Prostate gland (tissue), 2 donors: Measurements from ENCODE around the gene PVR. TPM values are rescaled to one million over a fixed set of nuclear protein-coding genes. Genes with fewer than 3 reads are reported as not detected.

ENCODE experiments used
- DNase-seq: peaks from one replicate; pipeline ENCODE4 v3.0.0-alpha.2; 2019; ENCODE audit warnings: low spot score
- H3K27ac ChIP-seq, 2 donors: fragments of 200-600 bp; sonication (generic); 2 replicates each; pipeline ENCODE4 v1.5.1; 2017 to 2019
- H3K27me3 ChIP-seq: fragments of 200-600 bp; sonication (generic); replicated peaks from 2 replicates; pipeline ENCODE4 v1.5.1; 2019; ENCODE audit not compliant: insufficient read depth
- H3K36me3 ChIP-seq, 2 donors: fragments of 200-600 bp; sonication (generic); 1 replicate in 1 of 2; 2 replicates in 1 of 2; pipeline versions ENCODE4 v1.5.1 to v1.8.1; 2017 to 2019
- H3K4me1 ChIP-seq: fragments of 200-600 bp; sonication (generic); replicated peaks from 2 replicates; pipeline ENCODE4 v1.5.1; 2019
- H3K4me3 ChIP-seq, 2 donors: fragments of 200-600 bp; sonication (generic); 2 replicates each; pipeline ENCODE4 v1.5.1; 2017 to 2019
- H3K9me3 ChIP-seq: fragments of 200-600 bp; sonication (generic); 2 replicates; pipeline ENCODE4 v1.5.1; 2017
- POLR2A ChIP-seq: fragments of 450-650 bp; IDR thresholded peaks from one replicate; pipeline ENCODE4 v1.6.1; 2016; ENCODE audit warnings: antibody characterized with exemption, mild to moderate bottlenecking
- POLR2AphosphoS5 ChIP-seq: sonication (generic); formaldehyde crosslinking; IDR thresholded peaks from one replicate; pipeline ENCODE4 v1.6.1; 2017; ENCODE audit warnings: antibody characterized with exemption
- WGBS: methylation state at CpG from one replicate; pipeline ENCODE4 v1.1.5; 2018; 5-methylcytosine and 5-hydroxymethylcytosine counted together
- intact Hi-C: fragments of 100-400 bp; cut with DNase I; formaldehyde crosslinking; loops from one replicate; pipeline ENCODE4 v1.14.2; 2022
- total RNA-seq, 2 donors: library from RNA; depleted of rRNA; stranded (reverse); fragments of >200 nt; gene quantifications; one replicate each; pipeline ENCODE4 v1.1.0, GENCODE V29; 2016
- TF ChIP-seq, protein P1 (sequence below), 4 experiments: fragments of 200-600 bp in 2 of 4; fragments of 450-650 bp in 2 of 4; sonication (generic) in 2 of 4; IDR thresholded peaks; 1 replicate in 3 of 4; 2 replicates in 1 of 4; pipeline ENCODE4 v1.5.1; 2016 to 2019; ENCODE audit warnings: antibody characterized with exemption in 4 of 4, mild to moderate bottlenecking in 2 of 4, moderate library complexity in 2 of 4

The PVR gene
- total RNA-seq, 2 donors from 2014 or later = 30.1 to 35.6 TPM

DNA sequence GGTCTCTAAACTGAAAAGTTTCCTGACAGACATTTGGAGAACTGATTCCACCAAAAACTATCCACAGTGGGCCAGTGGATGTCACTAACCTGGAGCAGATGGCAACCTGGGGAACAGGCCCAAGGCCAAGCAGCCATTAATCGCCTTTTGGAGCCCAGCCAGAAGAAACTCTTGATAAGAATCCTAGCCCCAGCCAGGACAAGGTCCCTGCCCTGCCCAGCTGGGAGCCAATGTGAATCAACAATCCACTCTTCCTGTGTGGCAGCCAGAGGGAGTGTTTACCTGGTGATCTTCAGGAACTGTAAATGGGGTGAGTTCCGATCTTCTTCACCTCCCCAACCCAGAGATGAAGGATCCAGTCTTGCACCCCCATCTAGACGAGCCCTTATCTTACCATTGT, 44.8 kb upstream of the PVR start:
- DNase-seq = no peak
- H3K27ac ChIP-seq = no peak overlapping the region

DNA sequence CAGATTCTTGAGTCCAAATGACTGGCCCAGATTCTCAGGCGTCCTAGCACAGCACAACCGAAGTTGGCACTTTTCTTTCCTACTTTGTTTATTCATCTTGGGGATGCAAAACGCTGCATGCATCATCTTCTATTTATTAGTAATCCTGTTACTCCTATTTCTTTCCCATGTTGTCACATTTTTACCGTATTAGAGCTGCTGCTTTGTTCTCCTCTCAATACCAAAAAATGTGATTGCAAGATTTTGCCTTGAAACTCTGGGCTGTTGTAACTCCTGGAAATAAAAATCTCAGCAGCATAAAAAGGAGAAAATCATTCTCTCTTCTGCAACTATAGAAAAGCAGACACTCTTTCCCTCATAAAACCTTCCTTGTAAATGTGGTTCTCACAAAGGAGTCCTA, 43.2 kb upstream of the PVR start:
- no peaks in the 10 kb centered on the region for H3K4me1 ChIP-seq
- TF ChIP-seq POLR2AphosphoS5 = no peak
- TF ChIP-seq, protein P1, sequence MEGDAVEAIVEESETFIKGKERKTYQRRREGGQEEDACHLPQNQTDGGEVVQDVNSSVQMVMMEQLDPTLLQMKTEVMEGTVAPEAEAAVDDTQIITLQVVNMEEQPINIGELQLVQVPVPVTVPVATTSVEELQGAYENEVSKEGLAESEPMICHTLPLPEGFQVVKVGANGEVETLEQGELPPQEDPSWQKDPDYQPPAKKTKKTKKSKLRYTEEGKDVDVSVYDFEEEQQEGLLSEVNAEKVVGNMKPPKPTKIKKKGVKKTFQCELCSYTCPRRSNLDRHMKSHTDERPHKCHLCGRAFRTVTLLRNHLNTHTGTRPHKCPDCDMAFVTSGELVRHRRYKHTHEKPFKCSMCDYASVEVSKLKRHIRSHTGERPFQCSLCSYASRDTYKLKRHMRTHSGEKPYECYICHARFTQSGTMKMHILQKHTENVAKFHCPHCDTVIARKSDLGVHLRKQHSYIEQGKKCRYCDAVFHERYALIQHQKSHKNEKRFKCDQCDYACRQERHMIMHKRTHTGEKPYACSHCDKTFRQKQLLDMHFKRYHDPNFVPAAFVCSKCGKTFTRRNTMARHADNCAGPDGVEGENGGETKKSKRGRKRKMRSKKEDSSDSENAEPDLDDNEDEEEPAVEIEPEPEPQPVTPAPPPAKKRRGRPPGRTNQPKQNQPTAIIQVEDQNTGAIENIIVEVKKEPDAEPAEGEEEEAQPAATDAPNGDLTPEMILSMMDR (IDR thresholded peaks at IDR 0.05) = no peak
- no peak for TF ChIP-seq POLR2A
- H3K27me3 ChIP-seq = no peaks in the 10 kb centered on the region
- WGBS = 46% methylated on average over 4 of the region's 4 CpGs
- intact Hi-C loops = no loop called here
- no peak for DNase-seq
- H3K27ac ChIP-seq = no peak overlapping the region
- no peaks in the 10 kb centered on the region for H3K36me3 ChIP-seq
- no peak overlapping the region for H3K4me3 ChIP-seq
- H3K9me3 ChIP-seq = no peaks in the 10 kb centered on the region

More for the DNA sequence above, 44.8 kb upstream of the PVR start:
- Histone ChIP-seq H3K4me3 (no peak overlapping the region), H3K27me3 (no peaks in the 10 kb centered on the region), H3K36me3 (no peaks in the 10 kb centered on the region), H3K4me1 (no peaks in the 10 kb centered on the region), H3K9me3 (no peaks in the 10 kb centered on the region)
- intact Hi-C loops = no loop called here
- WGBS = 82% methylated on average over 3 of the region's 3 CpGs
- no peak for TF ChIP-seq POLR2AphosphoS5
- TF ChIP-seq, protein P1 (IDR thresholded peaks at IDR 0.05) = no peak
- no peak for TF ChIP-seq POLR2A

DNA sequence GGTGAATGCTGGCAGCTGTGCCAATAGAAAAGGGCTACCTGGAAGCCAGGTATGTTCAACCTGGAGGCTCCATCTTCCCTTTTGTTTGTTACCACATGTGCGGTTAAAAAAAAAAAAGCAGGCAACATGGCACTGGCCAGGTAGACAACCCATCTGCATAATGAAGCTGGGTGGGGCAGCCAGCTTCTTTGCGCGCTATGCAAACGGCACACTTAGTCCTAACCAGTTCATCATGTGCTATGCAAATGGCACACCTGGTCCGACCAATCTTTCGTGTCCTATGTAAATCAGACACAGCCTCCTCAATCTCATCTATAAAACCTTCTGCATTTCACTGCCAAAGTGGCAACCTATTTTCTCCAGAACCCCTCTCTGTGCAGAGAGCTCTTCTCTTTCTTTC, 41.6 kb upstream of the PVR start:
- no peak overlapping the region for H3K4me3 ChIP-seq
- TF ChIP-seq POLR2A (no peak), POLR2AphosphoS5 (peak; percentile 8)
- TF ChIP-seq, protein P1 (IDR thresholded peaks at IDR 0.05) = no peak
- no peaks in the 10 kb centered on the region for H3K4me1 ChIP-seq
- H3K36me3 ChIP-seq = no peaks in the 10 kb centered on the region
- peak; percentile 6 for DNase-seq
- no peak overlapping the region for H3K27ac ChIP-seq
- intact Hi-C loops = no loop called here
- 29% methylated on average over 6 of the region's 6 CpGs for WGBS
- H3K9me3 ChIP-seq = no peaks in the 10 kb centered on the region
- H3K27me3 ChIP-seq = no peaks in the 10 kb centered on the region

DNA sequence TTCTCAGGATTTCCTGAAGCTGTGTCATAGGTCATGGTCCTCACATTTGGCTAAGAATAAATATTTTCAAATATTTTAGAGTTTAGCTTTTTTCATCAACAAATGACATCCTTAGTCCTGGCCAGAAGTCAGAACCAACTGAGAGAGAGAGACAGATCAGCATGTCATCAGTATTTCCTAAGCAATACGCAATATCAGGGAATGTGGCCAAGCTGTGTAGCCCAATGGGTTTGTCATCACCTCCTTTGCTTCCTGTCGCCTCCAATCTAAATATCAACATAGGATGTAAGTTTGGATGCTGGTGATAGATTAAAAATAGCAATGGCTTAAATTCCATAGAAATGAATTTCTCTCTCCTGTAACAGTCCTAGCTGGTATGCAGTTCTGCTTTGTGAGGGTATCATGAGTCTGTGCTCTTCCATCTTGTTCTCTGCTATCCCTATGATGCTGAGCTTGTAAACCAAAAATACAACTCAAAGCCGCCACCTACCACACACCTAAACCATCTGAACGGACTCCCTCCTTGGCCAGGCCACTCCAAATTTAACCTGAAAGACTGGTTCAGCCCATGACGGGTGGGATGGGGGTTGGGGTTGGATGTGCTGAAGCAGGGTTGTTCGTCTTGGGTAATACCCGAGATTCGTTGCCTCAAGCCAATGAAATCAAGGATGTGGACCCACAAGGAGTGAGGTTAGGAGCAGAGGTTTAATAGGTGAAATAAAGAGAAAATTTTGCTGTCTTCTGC, 40.3 kb upstream of the PVR start:
- intact Hi-C loops = no loop called here

More for the DNA sequence above, 40.3 kb upstream of the PVR start:
- TF ChIP-seq POLR2AphosphoS5 (no peak), POLR2A (no peak)
- TF ChIP-seq, protein P1 (IDR thresholded peaks at IDR 0.05) = no peak
- no peaks in the 10 kb centered on the region for H3K9me3 ChIP-seq
- no peaks in the 10 kb centered on the region for H3K4me1 ChIP-seq
- WGBS = 62% methylated on average over 8 of the region's 8 CpGs
- H3K36me3 ChIP-seq = no peaks in the 10 kb centered on the region
- H3K27me3 ChIP-seq = no peaks in the 10 kb centered on the region
- DNase-seq = no peak
- no peak overlapping the region for H3K27ac ChIP-seq
- no peak overlapping the region for H3K4me3 ChIP-seq
